Tibial nerve (tissue), 4 donors: Measurements from ENCODE around the gene NPB. TPM values are rescaled to one million over a fixed set of nuclear protein-coding genes. Genes with fewer than 3 reads are reported as not detected.

Experiments
- DNase-seq, 2 donors: peaks; one replicate each; pipeline ENCODE4 v3.0.0-alpha.2; 2019; ENCODE audit warnings: low spot score in 2 of 2
- H3K27ac ChIP-seq, 4 donors: fragments of 200-600 bp; sonication (generic) in 3 of 4; one replicate each; pipeline ENCODE4 v1.5.1; 2017 to 2019; ENCODE audit warnings: mild to moderate bottlenecking in 1 of 4
- H3K27me3 ChIP-seq, 2 donors: fragments of 200-600 bp; sonication (generic) in 1 of 2; one replicate each; pipeline versions ENCODE4 v1.5.1 to v1.6.0; 2017 to 2019
- H3K36me3 ChIP-seq, 3 donors: fragments of 200-600 bp; sonication (generic); one replicate each; pipeline ENCODE4 v1.5.1; 2018 to 2019
- H3K4me1 ChIP-seq, 4 donors: fragments of 200-600 bp; sonication (generic) in 3 of 4; one replicate each; pipeline ENCODE4 v1.5.1; 2017 to 2019
- H3K4me3 ChIP-seq, 4 donors: fragments of 200-600 bp; sonication (generic) in 3 of 4; one replicate each; pipeline ENCODE4 v1.5.1; 2017 to 2019; ENCODE audit warnings: mild to moderate bottlenecking in 1 of 4, moderate library complexity in 1 of 4
- H3K9me3 ChIP-seq, 4 donors: fragments of 200-600 bp; sonication (generic) in 3 of 4; one replicate each; pipeline ENCODE4 v1.5.1; 2017 to 2019
- EP300 ChIP-seq, 2 donors: sonication (generic); formaldehyde crosslinking; IDR thresholded peaks; one replicate each; pipeline ENCODE4 v1.6.1; 2017; ENCODE audit warnings: antibody characterized with exemption in 2 of 2, mild to moderate bottlenecking in 1 of 2
- POLR2A ChIP-seq, 2 donors: fragments of 450-650 bp; IDR thresholded peaks; one replicate each; pipeline ENCODE4 v1.6.1; 2017; ENCODE audit warnings: antibody characterized with exemption in 2 of 2, mild to moderate bottlenecking in 2 of 2, moderate library complexity in 2 of 2
- WGBS, 2 donors: methylation state at CpG; one replicate each; pipeline ENCODE4 v1.1.5; 2018; 5-methylcytosine and 5-hydroxymethylcytosine counted together
- total RNA-seq, 4 donors: library from RNA; depleted of rRNA; stranded (reverse); fragments of >200 nt; gene quantifications; one replicate each; pipeline ENCODE4 v1.1.0, GENCODE V29; 2016
- TF ChIP-seq, protein P1 (sequence below), 5 experiments: fragments of 200-600 bp in 3 of 5; fragments of 450-650 bp in 2 of 5; sonication (generic) in 3 of 5; IDR thresholded peaks; one replicate each; pipeline ENCODE4 v1.5.1; 2016 to 2019; ENCODE audit warnings: antibody characterized with exemption in 5 of 5, mild to moderate bottlenecking in 3 of 5, moderate library complexity in 2 of 5

The NPB gene
- total RNA-seq, 4 donors from 2014 or later, result 4.2 to 8.7 (median 5.4) TPM; not detected in 1

DNA sequence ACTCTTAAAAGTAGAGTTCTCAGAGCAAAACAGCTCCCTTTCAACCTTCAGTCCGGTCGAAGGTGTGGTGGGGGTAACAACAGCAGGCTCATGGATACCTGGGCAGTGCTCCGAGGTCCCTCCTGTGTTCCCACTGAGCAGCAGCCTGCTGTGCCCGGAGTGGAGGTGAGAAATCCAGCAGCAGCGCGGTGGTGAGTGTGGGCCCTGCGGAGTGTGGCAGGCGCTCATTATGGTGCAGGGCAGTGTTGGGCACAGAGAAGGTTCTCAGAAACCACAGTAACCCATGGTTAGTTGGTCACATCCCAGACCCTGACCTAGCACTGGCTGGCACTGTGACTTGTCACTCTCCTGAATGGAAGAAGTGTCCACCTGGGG, 36.7 kb upstream of the NPB start:
- TF ChIP-seq EP300 (IDR thresholded peaks at IDR 0.05) (no peak), POLR2A (IDR thresholded peaks at IDR 0.05) (no peak)
- TF ChIP-seq, protein P1, sequence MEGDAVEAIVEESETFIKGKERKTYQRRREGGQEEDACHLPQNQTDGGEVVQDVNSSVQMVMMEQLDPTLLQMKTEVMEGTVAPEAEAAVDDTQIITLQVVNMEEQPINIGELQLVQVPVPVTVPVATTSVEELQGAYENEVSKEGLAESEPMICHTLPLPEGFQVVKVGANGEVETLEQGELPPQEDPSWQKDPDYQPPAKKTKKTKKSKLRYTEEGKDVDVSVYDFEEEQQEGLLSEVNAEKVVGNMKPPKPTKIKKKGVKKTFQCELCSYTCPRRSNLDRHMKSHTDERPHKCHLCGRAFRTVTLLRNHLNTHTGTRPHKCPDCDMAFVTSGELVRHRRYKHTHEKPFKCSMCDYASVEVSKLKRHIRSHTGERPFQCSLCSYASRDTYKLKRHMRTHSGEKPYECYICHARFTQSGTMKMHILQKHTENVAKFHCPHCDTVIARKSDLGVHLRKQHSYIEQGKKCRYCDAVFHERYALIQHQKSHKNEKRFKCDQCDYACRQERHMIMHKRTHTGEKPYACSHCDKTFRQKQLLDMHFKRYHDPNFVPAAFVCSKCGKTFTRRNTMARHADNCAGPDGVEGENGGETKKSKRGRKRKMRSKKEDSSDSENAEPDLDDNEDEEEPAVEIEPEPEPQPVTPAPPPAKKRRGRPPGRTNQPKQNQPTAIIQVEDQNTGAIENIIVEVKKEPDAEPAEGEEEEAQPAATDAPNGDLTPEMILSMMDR (IDR thresholded peaks at IDR 0.05), result no peak
- Histone ChIP-seq H3K36me3 (peaks cover 0 to 65% (median 17%) of the 10 kb centered on the region in 3 donors), H3K27ac (peak overlapping the region in 1 of 4 donors; percentile 68), H3K4me1 (peaks cover 0 to 77% (median 39%) of the 10 kb centered on the region in 4 donors), H3K27me3 (no peaks in the 10 kb centered on the region), H3K4me3 (no peak overlapping the region), H3K9me3 (no peaks in the 10 kb centered on the region)
- DNase-seq, result no peak
- 90 to 96% methylated on average over 3 to 8 of the region's 8 CpGs for WGBS, 2 donors

DNA sequence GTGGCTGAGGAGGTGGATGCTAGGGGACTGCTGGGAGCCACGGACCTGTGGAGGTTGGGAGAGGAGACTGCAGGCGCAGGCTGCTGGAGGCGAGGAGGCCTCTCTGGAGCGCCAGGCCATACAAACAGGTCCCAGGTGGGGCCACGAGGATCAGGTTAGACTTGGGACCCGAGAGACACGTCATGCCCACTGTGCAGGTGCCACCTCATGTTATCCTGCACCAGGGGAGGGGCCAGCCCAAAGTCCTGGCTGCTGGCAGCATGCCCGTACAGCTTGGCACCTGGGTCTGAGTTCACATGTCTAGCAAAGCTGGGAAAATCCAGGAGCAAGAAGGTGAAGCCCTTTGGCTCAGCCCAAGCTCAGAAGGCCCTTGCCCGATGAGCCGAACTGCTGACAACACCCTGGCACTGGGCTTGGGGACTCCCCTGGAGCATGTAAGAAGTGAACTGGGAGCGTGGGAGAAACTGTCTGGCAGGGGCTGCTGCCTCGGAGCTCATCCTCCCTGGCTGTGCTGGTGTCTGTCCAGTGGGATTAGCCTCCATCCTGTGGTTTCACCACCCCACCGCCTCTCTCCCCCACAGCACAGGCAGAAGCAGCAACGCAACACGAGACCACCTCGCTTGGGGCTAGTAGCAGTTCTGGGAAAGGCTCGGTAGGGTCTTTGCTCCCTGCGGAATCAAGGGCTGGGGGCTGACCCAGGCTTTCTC, 36.2 kb upstream of the NPB start:
- Histone ChIP-seq H3K27me3 (no peaks in the 10 kb centered on the region), H3K27ac (peak overlapping the region in 2 of 4 donors; percentile 1 to 73), H3K36me3 (peaks cover 0 to 65% (median 17%) of the 10 kb centered on the region in 3 donors), H3K4me1 (peaks cover 0 to 78% (median 39%) of the 10 kb centered on the region in 4 donors), H3K9me3 (no peaks in the 10 kb centered on the region), H3K4me3 (no peak overlapping the region)
- TF ChIP-seq EP300 (IDR thresholded peaks at IDR 0.05) (no peak), POLR2A (IDR thresholded peaks at IDR 0.05) (no peak)
- TF ChIP-seq, protein P1 (IDR thresholded peaks at IDR 0.05), result no peak
- WGBS, 2 donors, result 63 to 80% methylated on average over 10 to 17 of the region's 18 CpGs
- DNase-seq, result no peak

DNA sequence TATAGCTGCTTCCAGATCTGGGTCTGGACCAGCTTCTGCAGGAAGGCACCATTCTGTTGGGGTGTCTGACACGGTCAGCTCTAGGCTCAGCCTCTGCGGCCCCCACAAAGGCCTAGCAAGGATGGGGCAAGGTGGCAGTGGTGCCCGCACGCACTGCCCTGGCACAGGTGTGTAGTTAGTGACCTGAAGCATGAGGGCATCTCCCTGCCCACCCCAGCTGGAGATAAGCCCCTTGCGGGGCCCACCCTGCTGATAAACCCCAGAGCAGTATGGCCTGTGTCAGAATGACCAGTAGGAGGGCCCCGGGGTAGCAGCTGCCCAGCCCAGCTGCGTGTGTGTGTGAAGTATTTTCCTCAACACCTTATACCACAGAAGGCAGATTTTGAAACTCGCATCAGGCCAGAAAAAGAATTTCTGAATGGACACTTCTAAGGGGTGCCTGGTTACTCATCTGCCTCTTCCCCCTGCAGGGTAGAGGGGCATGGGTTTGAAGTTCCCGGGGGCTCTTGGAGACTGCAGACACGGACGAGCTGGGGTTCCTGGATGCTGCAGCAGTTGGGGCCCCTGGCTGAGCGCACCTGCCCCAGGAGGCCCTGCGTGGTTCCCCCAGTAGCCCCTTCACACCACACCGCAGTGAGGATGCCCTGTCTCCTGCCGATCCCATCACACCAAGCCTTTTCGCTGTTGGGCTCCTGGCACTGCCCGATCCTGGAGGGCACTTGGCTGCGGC, 35.4 kb upstream of the NPB start:
- TF ChIP-seq EP300 (IDR thresholded peaks at IDR 0.05) (no peak), POLR2A (IDR thresholded peaks at IDR 0.05) (no peak)
- TF ChIP-seq, protein P1 (IDR thresholded peaks at IDR 0.05), result no peak
- peaks cover 0 to 65% (median 17%) of the 10 kb centered on the region in 3 donors for H3K36me3 ChIP-seq
- no peaks in the 10 kb centered on the region for H3K9me3 ChIP-seq
- no peak overlapping the region for H3K4me3 ChIP-seq
- DNase-seq, result no peak
- 71 to 74% methylated on average over 14 to 18 of the region's 18 CpGs for WGBS, 2 donors
- H3K27me3 ChIP-seq, result no peaks in the 10 kb centered on the region
- peaks cover 0 to 75% (median 37%) of the 10 kb centered on the region in 4 donors for H3K4me1 ChIP-seq
- peak overlapping the region in 3 of 4 donors; percentile 73 to 99 (median 88) for H3K27ac ChIP-seq

DNA sequence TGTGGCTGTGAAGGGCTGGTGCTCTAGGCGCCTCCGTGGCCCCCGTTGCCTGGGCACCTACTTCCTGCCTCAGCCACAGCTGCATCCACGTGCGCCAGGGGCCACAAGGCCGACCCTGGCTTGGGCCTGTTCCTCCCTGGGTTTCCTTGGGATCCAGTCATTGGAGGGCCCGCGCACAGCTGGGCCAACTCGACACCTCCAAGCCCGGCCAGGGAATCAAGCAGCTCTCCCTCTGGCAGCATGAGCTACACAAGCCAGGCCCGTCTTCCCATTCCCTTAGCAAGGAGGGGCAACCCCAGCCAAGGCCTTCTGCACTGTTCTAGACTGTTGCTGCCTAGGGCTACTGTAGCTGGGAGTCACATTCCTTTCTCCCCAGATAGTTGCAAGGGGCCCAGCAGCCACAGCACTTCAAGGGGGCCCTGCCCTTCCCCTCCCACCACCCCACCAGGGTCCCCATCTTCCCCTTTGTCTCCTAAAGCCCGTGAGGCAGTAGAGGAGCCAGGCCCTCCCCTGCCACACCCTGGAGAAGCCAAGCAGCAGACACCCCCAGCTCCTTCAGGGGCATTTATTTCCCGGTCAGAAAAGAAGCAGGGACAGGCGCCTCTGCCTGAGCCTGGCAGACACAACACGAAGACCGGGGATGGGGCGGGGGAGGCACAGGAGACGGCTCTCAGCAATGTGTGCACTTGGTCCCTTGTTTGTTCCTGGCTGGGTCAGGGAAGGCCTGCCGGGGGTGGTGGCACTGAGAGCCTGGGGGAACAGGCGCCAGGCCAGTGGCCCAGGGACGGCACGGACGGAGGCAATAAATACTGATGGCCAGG, 34.7 kb upstream of the NPB start:
- no peak for DNase-seq
- no peak for TF ChIP-seq EP300 (IDR thresholded peaks at IDR 0.05)
- TF ChIP-seq POLR2A (IDR thresholded peaks at IDR 0.05), result no peak
- TF ChIP-seq, protein P1 (IDR thresholded peaks at IDR 0.05), result no peak
- no peaks in the 10 kb centered on the region for H3K27me3 ChIP-seq
- no peaks in the 10 kb centered on the region for H3K9me3 ChIP-seq
- peak overlapping the region in 3 of 4 donors; percentile 73 to 99 (median 88) for H3K27ac ChIP-seq
- no peak overlapping the region for H3K4me3 ChIP-seq
- H3K4me1 ChIP-seq, result peaks cover 0 to 71% (median 33%) of the 10 kb centered on the region in 4 donors
- peaks cover 0 to 65% (median 17%) of the 10 kb centered on the region in 3 donors for H3K36me3 ChIP-seq
- WGBS, 2 donors, result 50 to 51% methylated on average over 22 to 23 of the region's 23 CpGs
